GM10266 (cell line): Measurements from ENCODE around the gene PIK3R6.
A peak's percentile ranks its signal among the peaks of the same experiment; 100 is the strongest.

ENCODE experiments used
- DNase-seq: peaks from one replicate; pipeline ENCODE4 v3.0.0; 2012; ENCODE audit errors: extremely low spot score
- CTCF ChIP-seq: IDR thresholded peaks from 2 replicates; pipeline ENCODE4 v1.5.1; 2012; ENCODE audit warnings: mild to moderate bottlenecking, low read depth; ENCODE audit not compliant: control insufficient read depth, insufficient read depth; ENCODE audit errors: missing control alignments

Gene PIK3R6

GRCh38 chr17:8766731-8767130 lies 100.7 kb downstream of the PIK3R6 start:
- TF ChIP-seq CTCF = no peak
- no peak for DNase-seq

- TF ChIP-seq CTCF = no peak
Measured at GRCh38 chr17:8762012-8762411, 105.5 kb downstream of the PIK3R6 start.

GRCh38 chr17:8758137-8758596 lies 109.3 kb downstream of the PIK3R6 start, which contains the start of gene SPDYE4:
TSS of gene SPDYE4 (minus strand) at chr17:8758546. CDS start at chr17:8758382, 164 bp downstream.
- DNase-seq = no peak
- TF ChIP-seq CTCF = no peak

More at GRCh38 chr17:8762012-8762411, 105.5 kb downstream of the PIK3R6 start:
- DNase-seq = no peak

- DNase-seq = no peak
- no peak for TF ChIP-seq CTCF
Measured at GRCh38 chr17:8757189-8757588, 110.3 kb downstream of the PIK3R6 start.

- no peak for DNase-seq
- no peak for TF ChIP-seq CTCF
Measured at GRCh38 chr17:8755590-8756255, 111.8 kb downstream of the PIK3R6 start.

GRCh38 chr17:8754890-8755289 lies 112.6 kb downstream of the PIK3R6 start:
- no peak for TF ChIP-seq CTCF
- DNase-seq = no peak

- no peak for DNase-seq
- peak; percentile 57 for TF ChIP-seq CTCF
Measured at GRCh38 chr17:8753976-8754440, 113.5 kb downstream of the PIK3R6 start.
